Breast epithelium (tissue), 4 donors: ENCODE measurements around the gene TGIF2. TPM values are rescaled to one million over a fixed set of nuclear protein-coding genes. Genes with fewer than 3 reads are reported as not detected.

Experiments
- DNase-seq, 2 donors: peaks; one replicate each; pipeline ENCODE4 v3.0.0-alpha.2; 2019; ENCODE audit warnings: low spot score in 2 of 2
- H3K27ac ChIP-seq, 2 donors: fragments of 200-600 bp; sonication (generic) in 1 of 2; one replicate each; pipeline ENCODE4 v1.5.1; 2016 to 2019; ENCODE audit warnings: mild to moderate bottlenecking in 1 of 2
- H3K27me3 ChIP-seq, 2 donors: fragments of 200-600 bp; sonication (generic) in 1 of 2; one replicate each; pipeline versions ENCODE4 v1.5.1 to v1.6.0; 2017 to 2019; ENCODE audit warnings: control low read depth in 1 of 2, mild to moderate bottlenecking in 1 of 2
- H3K36me3 ChIP-seq: fragments of 200-600 bp; one replicate; pipeline ENCODE4 v1.5.1; 2019
- H3K4me1 ChIP-seq, 2 donors: fragments of 200-600 bp; sonication (generic); one replicate each; pipeline ENCODE4 v1.5.1; 2016 to 2019; ENCODE audit warnings: control low read depth in 1 of 2
- H3K4me3 ChIP-seq, 3 donors: fragments of 200-600 bp; sonication (generic); 1 replicate in 2 of 3; 2 replicates in 1 of 3; pipeline ENCODE4 v1.5.1; 2016 to 2019; ENCODE audit warnings: mild to moderate bottlenecking in 3 of 3, moderate library complexity in 2 of 3
- H3K9me3 ChIP-seq, 2 donors: fragments of 200-600 bp; sonication (generic) in 1 of 2; one replicate each; pipeline ENCODE4 v1.5.1; 2016 to 2019; ENCODE audit warnings: control low read depth in 1 of 2
- CTCF ChIP-seq, 3 donors: fragments of 450-650 bp; IDR thresholded peaks; one replicate each; pipeline ENCODE4 v1.5.1; 2016 to 2017; ENCODE audit warnings: antibody characterized with exemption in 3 of 3, mild to moderate bottlenecking in 3 of 3, moderate library complexity in 3 of 3
- POLR2A ChIP-seq: fragments of 450-650 bp; IDR thresholded peaks from one replicate; pipeline ENCODE4 v1.6.1; 2016; ENCODE audit warnings: antibody characterized with exemption, mild to moderate bottlenecking, moderate library complexity
- POLR2AphosphoS5 ChIP-seq, 3 donors: sonication (generic); formaldehyde crosslinking; IDR thresholded peaks; one replicate each; pipeline ENCODE4 v1.6.1; 2017; ENCODE audit warnings: antibody characterized with exemption in 3 of 3
- intact Hi-C: fragments of 100-400 bp; cut with DNase I; formaldehyde crosslinking; loops from one replicate; pipeline ENCODE4 v1.15.1; 2023; ENCODE audit warnings: low total_unique reads
- total RNA-seq, 3 donors: library from RNA; depleted of rRNA; stranded (reverse); fragments of >200 nt; gene quantifications; one replicate each; pipeline ENCODE4 v1.1.0, GENCODE V29; 2016

The TGIF2 gene
- total RNA-seq, 3 donors from 2014 or later, result 9.9 to 14.3 (median 13.4) TPM

- Histone ChIP-seq H3K4me1 (no peaks in the 10 kb centered on the region), H3K9me3 (no peaks in the 10 kb centered on the region), H3K27me3 (no peaks in the 10 kb centered on the region), H3K36me3 (peaks cover 6% of the 10 kb centered on the region), H3K4me3 (no peak overlapping the region), H3K27ac (no peak overlapping the region)
- no peak for TF ChIP-seq POLR2AphosphoS5 (IDR thresholded peaks at IDR 0.05)
- no peak for TF ChIP-seq POLR2A
- TF ChIP-seq CTCF (IDR thresholded peaks at IDR 0.05), result no peak
- intact Hi-C loops, result no loop called here
- no peak for DNase-seq
These were observed 44.5 kb upstream of the TGIF2 start for GRCh38 chr20:36528875-36529417.

DNA sequence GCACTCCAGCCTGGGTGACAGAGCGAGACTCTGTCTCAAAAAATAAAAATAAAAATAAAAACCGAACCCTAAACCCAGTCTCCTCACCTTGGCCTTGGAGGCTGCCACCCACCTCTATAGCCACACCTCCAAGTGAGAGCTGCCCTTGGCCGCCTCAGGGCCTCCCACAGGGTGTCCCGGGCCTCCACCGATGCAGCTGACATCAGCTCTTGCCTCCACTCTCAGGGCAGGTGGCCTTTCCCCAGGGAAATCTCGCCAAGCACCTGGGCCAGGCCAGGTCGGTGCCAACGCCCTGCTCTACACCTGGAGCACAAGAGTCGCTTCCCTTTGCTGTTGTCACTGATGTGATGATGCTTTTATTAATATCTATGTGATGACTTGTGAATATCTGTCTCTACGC, 41.0 kb upstream of the TGIF2 start:
- H3K27ac ChIP-seq, result no peak overlapping the region
- TF ChIP-seq POLR2AphosphoS5 (IDR thresholded peaks at IDR 0.05), result no peak
- no peak for TF ChIP-seq POLR2A
- no peak for TF ChIP-seq CTCF (IDR thresholded peaks at IDR 0.05)

GRCh38 chr20:36532822-36533221, 40.6 kb upstream of the TGIF2 start:
- H3K27ac ChIP-seq, result no peak overlapping the region
- intact Hi-C loops, result no loop called here
- DNase-seq, result no peak
- no peaks in the 10 kb centered on the region for H3K4me1 ChIP-seq
- H3K27me3 ChIP-seq, result no peaks in the 10 kb centered on the region
- H3K36me3 ChIP-seq, result no peaks in the 10 kb centered on the region
- no peaks in the 10 kb centered on the region for H3K9me3 ChIP-seq
- TF ChIP-seq POLR2AphosphoS5 (IDR thresholded peaks at IDR 0.05) (no peak), POLR2A (no peak), CTCF (IDR thresholded peaks at IDR 0.05) (no peak)
- no peak overlapping the region for H3K4me3 ChIP-seq

More for the DNA sequence above, 41.0 kb upstream of the TGIF2 start:
- Histone ChIP-seq H3K36me3 (peaks cover under 1% of the 10 kb centered on the region), H3K9me3 (no peaks in the 10 kb centered on the region), H3K4me1 (no peaks in the 10 kb centered on the region), H3K4me3 (no peak overlapping the region), H3K27me3 (no peaks in the 10 kb centered on the region)
- no peak for DNase-seq
- intact Hi-C loops, result no loop called here

DNA sequence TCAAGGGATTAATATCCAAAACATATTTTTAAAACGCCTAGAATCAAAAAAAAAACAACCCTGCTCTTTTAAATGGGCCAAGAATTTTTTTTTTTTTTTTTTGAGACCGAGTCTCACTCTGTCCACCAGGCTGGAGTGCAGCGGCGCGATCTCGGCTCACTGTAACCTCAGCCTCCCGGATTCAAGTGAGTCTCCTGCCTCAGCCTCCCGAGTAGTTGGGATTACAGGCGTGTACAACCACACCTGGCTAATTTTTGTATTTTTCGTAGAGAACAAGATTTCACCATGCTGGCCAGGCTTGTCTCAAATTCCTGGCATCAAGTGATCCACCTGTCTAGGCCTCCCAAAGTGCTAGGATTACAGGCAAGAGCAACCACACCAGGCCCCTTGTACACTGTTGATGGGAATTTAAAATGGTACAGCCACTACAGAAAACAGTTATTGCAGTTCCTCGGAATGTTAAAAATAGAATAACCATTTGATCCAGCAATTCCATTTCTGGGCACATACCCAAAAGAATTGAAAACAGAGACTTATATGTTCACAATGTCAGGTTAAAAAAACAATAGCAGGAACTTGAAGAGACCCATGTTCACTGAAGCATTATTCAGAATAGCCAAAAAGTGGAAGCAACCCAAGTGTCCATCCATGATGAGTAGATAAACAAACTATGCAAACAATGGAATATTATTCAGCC, 35.2 kb upstream of the TGIF2 start:
- no peak for DNase-seq
- Histone ChIP-seq H3K27me3 (no peaks in the 10 kb centered on the region), H3K36me3 (no peaks in the 10 kb centered on the region), H3K4me1 (no peaks in the 10 kb centered on the region), H3K9me3 (no peaks in the 10 kb centered on the region), H3K4me3 (no peak overlapping the region), H3K27ac (peak overlapping the region in 1 of 2 donors; percentile 19)
- TF ChIP-seq POLR2A (no peak), CTCF (IDR thresholded peaks at IDR 0.05) (no peak), POLR2AphosphoS5 (IDR thresholded peaks at IDR 0.05) (no peak)
- intact Hi-C loops, result no loop called here

DNA sequence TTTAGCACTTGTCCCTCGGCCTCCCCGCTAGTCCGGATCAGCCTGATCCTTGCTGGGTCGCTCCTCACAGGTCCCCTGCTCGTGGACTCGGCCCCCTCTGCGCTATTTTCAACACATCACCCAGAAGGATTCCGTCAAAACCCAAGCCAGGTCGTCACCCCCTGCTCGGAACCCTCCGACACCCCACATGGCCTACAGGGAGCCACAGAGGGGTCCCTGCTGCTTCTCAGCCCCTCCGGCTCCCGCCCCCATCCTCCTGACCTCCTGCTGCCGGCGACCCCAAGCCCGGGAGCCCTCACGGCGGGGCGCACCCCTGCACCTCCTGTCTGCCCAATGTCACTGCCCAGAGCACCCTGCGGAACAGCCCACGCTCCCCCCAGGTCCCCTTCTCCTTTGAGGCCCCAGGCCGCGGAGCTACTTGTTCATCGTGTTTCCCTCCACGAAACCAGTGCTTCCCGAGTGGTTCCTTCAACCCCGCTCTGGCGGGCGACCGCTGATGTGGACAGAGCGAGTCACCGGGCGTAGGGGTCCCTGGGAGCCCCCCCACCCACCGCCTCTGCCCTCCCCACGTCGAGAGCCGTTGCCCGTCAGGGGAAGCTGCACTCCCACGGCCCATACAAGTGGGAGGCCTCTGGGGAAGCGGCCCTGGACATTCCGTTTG, 32.7 kb upstream of the TGIF2 start:
- intact Hi-C loops, result no loop called here
- Histone ChIP-seq H3K27me3 (no peaks in the 10 kb centered on the region), H3K27ac (peak overlapping the region; percentile 95 to 99), H3K4me1 (peaks cover 0 to 7% of the 10 kb centered on the region in 2 donors), H3K4me3 (peak overlapping the region; percentile 78 to 97 (median 85)), H3K36me3 (no peaks in the 10 kb centered on the region), H3K9me3 (no peaks in the 10 kb centered on the region)
- no peak for DNase-seq
- TF ChIP-seq POLR2AphosphoS5 (IDR thresholded peaks at IDR 0.05) (no peak), POLR2A (no peak), CTCF (IDR thresholded peaks at IDR 0.05) (no peak)
